DMS53 treated with DMSO at 0.1 percent for 48 hours (cell line): Measurements from ENCODE around the gene TNFRSF9.
"Not testable (repeated sequence)": the region's sequence is repeated elsewhere in the genome, so short reads cannot be mapped to it uniquely, and the experiment has no call there.

Experiments used
- DNase-seq: peaks from one replicate; lab custom pipeline; 2025; ENCODE audit not compliant: unreplicated experiment; lab: John Stamatoyannopoulos, UW

The TNFRSF9 gene

DNA sequence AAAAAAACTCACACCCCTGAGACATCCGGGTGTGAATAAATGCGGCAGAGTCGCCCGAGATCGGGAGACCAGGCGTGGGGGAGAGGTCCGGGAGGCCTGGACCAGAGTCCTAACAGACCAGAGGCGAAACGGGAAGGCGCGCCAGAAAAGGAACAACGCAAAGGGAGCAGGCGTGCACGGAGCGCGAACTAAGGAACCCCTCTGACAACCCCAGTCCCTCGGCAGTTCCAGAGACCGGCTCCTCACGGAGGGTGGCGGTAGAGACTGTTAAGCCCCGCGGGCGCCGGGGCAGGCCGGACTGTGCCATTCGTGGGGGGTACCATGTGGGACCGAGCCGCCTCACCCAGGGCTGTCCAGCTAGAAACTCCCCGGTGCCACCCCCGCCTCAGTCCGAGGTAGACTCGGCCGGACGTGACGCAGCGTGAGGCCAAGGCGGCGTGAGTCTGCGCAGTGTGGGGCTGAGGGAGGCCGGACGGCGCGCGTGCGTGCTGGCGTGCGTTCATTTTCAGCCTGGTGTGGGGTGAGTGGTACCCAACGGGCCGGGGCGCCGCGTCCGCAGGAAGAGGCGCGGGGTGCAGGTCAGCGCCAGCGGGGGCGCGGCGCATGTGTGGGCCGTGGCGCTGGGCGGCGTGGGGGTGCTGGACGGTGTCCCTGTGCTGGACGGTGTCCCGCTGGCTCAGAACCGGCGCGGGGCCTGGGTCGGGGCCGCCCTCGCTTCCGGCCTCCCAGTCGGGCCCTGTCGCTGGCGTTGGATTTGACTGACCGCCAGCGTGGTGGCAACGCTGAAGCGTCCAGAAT is 20.8 kb upstream of the TNFRSF9 start, which contains the start of gene PARK7:
Gene PARK7 (plus strand): TSS at position 496 of the 798 bp plus-strand sequence. CDS start 1,075 bp downstream, outside the sequence.
- peak; percentile 95 for DNase-seq

DNA sequence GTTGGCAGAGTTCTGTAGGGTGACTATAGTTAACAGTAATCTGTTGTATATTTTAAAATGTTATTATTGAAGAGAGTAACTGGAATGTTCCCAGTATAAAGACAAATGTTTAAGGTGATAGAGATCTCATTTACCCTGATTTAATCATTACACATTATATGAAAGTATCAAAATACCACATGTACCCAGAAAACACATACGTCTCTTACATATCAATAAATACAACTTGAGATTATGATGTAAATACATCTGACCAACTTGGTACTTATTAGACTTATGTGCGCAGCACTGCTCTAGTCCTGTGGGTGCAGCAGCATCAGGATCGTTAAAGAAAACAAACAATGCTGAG is 20.2 kb upstream of the TNFRSF9 start:
- no peak for DNase-seq

DNA sequence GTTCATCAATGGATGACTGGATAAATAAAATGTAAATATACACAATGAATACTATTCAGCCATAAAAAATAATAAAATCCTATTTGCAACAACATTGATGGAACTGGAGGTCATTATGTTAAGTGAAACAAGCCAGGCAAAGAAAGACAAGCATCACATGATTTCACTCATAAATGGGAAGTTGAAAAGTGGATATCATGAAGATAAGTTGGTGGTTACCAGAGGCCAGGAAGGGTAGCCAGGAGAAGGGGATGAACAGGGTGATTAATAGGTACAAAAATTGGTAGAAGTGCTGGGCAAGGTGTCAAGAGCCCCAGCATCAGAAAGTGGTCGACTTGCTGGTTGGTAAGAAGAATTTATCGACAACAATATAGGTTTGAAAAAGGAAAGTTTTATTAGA is 19.5 kb upstream of the TNFRSF9 start:
- DNase-seq: no peak

DNA sequence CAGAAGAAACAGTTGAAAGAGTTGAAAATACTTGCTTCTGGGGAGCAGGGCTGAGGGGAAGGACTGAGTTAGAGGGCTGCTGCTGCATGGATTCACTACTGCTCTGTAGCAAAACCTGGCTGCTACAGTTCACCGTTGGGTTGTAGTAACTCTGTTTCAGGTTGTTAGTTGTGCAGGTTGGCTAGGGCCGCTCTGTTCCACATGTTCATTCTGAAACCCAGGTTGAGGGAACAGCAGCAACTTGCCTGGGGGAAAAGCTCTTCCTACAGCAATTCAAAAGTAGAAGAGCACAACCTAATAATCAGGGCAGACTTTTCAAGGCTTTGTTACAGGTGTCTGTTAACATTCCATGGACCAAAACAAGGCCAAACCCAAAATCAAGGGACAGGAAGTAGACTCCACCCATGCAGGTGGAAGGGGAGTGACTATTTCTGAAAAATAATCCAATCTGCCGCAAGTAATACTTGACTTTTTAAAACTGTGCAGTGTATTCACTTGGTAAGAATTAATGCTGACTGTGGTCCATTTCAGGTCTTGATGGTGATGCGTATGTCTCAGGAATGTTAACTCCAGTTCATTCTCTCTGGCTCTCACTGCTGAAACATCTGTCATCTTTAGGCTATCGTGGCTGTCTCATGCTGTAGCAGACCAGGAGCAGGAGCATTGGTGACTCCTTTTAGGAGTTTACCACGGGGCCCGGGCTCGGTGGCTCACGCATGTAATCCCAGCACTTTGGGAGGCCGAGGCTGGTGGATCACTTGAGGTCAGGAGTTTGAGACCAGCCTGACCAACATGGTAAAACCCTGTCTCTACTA is 15.8 kb upstream of the TNFRSF9 start:
- DNase-seq: no peak

DNA sequence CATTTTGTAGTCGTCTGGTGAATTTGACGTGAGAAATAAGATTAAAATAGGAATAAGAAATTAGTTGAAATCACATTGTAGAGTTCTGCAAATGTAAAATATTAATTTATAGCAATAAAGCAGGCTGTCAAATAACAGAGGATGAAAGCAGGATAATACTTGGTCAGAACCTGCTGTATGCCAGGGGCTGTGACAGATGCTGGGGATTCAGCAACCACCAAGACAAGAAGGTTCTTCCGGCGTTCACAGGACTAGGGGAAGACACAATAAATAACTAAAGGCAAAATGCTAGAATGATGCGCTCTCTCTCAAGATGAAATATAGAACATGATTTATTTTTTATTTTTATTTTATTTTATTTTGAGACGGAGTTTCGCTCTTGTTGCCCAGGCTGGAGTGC is 14.0 kb upstream of the TNFRSF9 start:
- DNase-seq: peak; percentile 48

DNA sequence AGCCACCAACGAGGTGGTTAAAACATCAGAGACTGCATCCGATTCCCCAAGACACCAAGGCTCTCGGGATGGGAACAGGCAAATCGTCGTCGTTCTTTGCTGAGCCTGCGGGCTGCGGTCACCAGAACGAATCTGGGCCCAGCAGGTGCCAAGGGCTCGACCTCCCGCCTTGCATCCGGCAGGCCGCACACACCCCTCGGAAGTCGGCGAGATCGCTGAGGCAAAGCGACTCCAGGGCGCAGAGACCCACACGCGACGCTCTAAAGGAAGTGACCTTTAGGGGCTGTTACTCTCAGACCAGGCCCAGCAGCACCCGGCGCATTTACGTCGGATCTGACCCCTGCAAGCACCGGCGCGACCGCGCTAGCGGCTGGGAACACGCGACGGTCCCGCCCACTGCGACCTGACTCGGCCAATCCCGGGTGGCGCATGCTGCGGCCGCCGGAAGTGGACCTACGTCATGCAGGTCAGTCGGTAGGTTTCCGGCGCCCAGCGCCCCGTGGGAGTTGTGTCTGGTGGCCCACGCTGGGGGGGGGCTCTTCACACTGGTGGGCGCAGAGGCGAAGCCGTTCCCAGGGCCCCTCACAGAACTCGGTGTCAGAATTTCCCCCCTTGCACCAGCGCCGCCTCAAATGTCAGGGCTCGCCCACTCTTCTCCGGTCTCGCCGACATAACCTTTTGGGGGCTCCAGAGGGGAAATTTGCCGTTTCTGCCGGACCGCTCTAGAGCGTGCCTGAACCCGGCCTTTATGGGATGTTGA is 13.4 kb upstream of the TNFRSF9 start:
- DNase-seq: peak; percentile 90

DNA sequence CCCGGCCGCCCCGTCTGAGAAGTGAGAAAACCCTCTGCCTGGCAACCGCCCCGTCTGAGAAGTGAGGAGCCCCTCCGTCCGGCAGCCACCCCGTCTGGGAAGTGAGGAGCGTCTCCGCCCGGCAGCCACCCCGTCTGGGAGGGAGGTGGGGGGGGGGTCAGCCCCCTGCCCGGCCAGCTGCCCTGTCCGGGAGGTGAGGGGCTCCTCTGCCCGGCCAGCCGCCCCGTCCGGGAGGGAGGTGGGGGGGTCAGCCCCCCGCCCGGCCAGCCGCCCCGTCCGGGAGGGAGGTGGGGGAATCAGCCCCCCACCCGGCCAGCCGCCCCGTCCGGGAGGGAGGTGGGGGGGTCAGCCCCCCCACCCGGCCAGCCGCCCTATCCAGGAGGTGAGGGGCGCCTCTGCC is 12.2 kb upstream of the TNFRSF9 start:
- DNase-seq: not testable (repeated sequence)

DNA sequence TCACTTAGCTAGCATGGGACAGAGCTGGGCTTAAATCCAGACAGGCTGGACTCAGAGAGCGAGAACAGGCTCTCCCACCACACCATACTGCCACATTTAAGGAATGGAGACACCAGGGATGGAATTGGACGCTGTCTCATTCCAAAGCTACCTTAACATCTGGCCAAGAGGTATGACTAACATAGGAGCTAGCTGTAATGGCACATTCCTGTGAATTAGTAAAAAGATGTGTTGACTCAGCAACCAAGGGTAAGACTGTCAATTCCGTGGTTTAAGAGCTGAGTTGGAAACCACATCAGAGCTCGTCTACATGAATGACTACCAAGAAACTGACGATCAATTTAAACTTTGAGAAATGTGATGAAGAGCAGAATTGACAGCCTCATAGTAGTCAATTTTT is 8.3 kb upstream of the TNFRSF9 start:
- no peak for DNase-seq

DNA sequence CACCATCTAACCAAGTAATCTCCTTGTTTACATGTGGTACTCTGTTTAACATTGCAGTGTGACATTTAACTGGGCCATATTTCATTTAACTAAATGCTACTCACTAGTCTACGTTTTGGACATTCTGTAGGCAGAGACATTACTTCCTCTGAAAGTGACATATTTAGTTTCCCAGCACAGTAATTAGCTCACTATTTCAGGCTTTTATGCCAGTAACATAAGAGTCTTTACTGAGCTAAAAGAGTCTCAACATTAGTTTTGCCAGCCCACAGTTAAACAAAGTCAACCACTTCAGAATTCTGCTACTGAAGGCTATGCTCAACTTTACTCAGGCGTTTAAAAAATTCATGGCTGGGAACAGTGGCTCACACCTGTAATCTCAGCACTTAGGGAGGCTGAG is 2.6 kb upstream of the TNFRSF9 start:
- no peak for DNase-seq

DNA sequence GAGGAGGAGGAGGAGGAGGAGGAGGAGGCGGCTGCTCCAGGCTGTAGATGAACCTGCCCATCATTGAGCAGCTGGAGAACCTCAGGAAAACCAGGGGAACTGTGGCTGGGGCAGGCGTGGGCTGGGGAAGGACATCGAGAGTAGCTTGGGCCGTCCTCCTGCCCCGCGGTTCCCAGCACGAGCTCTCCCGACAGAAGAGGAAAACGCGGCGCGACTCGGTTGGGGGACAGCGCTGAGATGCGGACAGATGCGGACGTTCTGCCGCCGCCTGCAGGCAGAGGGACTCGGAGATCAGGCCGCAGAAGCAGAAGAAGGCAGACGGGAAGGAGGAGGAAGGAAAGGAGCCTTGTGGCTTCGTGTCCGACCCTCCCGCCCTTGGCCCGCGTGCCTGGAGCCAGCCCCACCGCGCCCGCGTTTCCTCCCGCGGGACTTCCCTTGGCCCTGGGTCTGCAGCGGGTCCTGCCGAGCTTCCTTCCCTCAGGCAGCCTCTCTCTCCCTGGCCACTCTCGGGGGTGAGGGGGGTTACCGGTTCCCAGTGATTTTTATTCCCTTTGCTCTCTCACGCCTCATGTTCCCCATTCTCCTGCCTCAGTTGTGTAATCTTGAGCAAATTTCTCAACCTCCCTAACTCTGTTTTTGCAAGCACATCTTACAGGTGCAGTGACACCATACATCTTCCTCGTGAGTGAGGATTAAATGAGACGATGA is 1.7 kb upstream of the TNFRSF9 start:
- DNase-seq: no peak

DNA sequence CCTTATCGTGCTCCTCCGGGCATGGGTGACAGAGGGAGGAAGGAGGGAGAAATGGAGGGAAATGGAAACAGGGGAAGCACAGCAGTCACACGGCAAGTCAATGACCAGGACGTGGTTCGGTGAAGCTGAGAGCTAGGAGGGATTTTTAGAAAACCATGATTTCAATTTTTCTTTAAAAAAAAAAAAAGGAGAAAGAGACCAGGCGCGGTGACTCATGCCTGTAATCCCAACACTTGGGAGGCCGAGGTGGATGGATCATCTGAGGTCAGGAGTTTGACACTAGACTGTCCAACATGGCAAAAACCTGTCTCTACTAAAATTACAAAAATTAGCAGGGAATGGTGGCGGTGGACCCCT is 776 bp upstream of the TNFRSF9 start:
- DNase-seq: no peak

DNA sequence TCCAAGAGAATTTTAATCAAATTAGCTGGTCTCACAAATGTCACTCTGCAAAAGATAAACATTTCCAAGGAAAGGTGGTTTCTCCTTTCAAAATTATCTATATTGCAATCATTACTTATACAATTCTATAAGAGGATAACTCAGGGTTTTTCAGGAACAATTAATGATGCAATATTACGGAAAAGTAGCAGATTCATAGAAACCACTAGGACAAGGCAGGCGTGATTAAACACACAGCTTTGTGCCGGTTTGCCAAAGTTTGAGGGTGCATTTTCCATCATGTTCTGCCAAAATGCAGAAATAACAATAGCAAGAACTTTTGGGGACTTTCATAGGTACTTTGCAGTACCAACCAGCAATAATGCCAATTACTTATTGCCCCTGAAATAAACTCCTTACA is 605 bp downstream of the TNFRSF9 start:
- no peak for DNase-seq

DNA sequence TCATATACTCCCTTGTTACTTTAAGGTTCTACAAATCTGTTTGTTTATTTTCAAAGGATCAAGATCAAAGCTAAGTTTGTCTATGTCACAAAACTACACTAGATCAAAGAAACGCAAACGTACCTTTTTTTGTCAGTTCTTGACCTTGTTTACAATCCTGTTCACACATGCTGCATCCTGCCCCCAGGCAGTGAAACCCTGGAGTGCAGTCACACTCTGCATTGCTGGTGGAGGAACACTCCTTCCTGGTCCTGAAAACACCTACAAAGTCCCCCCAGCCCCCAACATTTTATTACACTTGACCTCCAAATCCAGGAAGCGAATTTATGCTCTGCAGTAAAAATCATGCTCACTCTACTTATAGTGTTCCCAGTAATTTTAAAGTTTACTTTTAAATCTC is 2.6 kb downstream of the TNFRSF9 start:
- DNase-seq: peak; percentile 14

DNA sequence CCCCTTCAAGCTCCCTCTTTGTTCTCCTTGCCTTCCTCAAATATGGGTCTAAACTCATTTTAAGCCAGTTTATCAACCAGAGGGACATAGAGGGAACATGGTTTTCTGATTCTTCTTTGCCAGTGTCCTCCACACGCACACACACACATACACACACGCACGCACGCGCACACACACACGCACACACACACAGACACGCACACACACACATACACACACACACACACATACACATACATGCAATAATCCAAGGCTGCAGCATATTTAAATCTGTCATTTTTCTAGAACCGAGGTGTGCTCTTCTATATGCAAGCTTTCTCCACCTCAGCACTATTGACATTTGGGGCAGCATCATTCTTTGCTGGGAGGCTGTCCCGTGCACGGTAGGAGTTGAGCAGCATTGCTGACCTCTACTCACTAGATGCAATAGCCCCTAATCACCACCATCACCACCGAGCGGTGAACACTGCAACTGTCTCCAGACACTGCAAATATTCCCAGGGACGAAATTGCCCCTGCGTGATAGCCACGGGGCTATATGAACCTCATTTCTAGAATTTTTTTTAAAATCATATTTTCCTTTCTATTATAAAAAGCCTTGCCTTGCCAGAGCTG is 8.0 kb downstream of the TNFRSF9 start:
- no peak for DNase-seq

DNA sequence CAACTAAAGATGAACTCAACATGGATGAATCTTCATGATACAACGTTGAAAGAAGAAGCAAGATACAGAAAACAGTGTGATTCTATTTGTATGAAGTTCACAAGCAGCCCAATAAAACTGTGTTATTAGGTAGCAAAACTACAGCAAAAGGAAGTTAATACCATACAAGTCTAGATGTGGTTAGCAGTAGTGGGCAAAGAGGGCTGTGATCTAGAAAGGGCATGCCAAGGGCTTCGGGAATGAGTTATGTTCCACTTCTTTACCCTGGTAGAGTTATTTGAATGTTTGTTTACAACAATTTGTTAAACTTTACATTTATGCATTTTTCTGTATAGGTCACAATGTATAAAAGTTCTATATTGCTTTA is 9.2 kb downstream of the TNFRSF9 start:
- no peak for DNase-seq

DNA sequence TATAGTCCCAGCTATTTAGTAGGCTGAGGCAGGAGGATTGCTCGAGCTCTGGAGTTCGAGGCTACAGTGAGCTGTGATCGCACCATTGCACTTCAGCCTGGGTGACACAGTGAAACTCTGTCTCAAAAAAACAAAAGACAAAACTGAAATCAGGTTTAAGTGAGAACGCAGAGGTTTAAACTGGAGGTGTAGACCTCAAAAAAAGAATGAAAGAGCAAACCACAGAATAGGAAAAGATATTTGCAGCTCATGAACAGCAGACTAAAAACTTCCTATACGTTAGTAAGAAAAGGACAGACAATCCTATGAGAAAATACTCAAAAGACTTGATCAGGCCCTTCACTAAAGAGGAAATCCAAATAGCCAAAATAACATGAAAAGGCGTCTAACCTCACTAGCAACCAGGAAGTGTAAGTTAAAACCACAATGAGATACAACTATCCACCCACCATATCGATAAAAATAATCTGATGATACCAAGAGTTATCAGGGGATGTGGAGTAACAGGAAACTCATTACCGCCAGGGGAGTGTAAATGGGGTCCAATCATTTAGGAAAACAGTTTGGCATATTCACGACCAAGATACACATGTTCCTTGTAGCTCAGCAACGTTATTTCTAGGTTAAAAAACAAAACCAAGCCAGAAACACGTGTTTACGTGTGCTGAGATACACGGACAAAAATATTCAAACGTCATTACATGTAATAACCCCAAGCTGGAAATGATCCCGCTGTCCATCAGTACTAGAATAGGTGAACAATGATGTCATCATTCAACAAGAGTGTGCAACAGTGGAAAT is 9.8 kb downstream of the TNFRSF9 start:
- no peak for DNase-seq

DNA sequence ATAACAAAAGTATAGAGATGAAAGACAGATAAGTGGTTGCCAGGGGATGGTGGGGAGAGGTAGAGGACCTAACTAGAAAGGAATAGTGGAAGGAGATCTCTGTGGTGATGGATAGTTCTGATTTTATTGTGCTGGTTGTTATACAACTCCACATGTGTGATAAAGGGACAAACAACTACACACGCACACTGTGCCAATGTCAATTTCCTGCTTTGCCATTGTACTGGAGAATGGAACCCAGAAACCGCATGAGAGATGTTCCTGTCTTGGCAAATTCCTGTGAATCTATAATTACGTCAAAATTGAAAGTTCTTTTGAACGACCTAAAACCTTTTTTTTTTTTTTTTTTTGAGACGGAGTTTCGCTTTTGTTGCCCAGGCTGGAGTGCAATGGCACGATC is 11.0 kb downstream of the TNFRSF9 start:
- no peak for DNase-seq

DNA sequence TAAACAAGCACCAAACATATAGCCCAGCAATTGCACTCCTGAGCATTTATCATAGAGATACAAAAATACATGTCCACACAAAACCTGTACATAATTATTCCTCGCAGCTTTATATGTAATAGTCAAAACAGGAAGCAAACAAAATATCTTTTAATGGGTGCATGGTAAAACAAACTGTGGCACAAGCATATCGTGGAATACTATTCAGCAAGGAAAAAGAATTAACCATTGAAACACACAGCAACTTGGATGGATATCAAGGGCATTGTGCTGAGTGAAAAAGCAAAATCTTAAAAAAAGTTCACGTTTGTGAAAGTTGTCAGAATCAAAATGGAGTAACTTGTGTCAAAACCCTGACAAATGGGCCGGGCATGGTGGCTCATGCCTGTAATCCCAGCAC is 12.4 kb downstream of the TNFRSF9 start:
- DNase-seq: no peak

DNA sequence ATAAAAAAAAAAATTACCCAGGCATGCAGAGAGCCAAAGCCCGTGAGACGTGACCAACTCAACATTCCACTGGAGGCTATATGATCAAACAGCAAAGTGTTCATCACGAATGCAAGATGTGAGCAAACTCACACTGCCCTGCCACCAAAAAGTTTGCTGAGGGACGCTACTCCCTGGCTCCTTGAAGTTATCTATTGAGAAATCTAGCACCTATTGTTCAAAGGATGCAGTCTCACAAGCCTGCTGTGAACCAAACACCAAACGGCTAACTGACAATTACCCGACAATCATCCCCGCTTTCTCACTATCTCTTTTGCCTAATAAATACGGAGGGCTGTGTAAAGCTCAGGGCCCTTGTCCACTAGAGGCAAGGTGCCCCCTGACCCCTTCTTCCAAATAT is 13.6 kb downstream of the TNFRSF9 start:
- DNase-seq: not testable (repeated sequence)

DNA sequence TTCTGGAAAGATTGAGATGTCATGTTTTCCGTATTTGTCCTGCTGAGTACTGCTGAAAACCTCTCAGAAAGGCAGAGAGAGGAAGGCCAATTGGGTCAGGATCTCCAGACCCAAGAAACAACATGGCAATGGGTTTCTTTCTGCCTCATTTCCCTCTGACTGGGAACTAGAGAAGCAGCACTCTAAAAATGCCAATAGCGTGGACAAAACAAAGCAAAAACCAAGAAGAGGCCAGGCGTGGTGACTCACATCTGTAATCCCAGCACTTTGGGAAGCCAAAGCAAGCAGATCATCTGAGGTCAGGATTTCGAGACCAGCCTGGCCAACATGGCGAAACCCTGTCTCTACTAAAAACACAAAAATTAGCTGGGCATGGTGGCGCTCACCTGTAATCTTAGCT is 18.3 kb downstream of the TNFRSF9 start:
- no peak for DNase-seq
